Coronary artery (tissue), 2 donors: ENCODE data around the gene PPP1R14C.

Experiments used
- DNase-seq: peaks from one replicate; pipeline ENCODE4 v3.0.0-alpha.2; 2017; ENCODE audit warnings: low spot score
- H3K27ac ChIP-seq, 2 donors: fragments of 200-600 bp; sonication (generic); one replicate each; pipeline ENCODE4 v1.5.1; 2016 to 2019
- H3K4me3 ChIP-seq: fragments of 200-600 bp; sonication (generic); 2 replicates; pipeline ENCODE4 v1.5.1; 2016; ENCODE audit warnings: mild to moderate bottlenecking, moderate library complexity
- TF ChIP-seq, protein P1 (sequence below): fragments of 200-600 bp; sonication (generic); IDR thresholded peaks from one replicate; pipeline ENCODE4 v1.5.1; 2019; ENCODE audit warnings: antibody characterized with exemption

PPP1R14C gene

GRCh38 chr6:150251566-150252186 lies 108.8 kb downstream of the PPP1R14C start:
- TF ChIP-seq, protein P1, sequence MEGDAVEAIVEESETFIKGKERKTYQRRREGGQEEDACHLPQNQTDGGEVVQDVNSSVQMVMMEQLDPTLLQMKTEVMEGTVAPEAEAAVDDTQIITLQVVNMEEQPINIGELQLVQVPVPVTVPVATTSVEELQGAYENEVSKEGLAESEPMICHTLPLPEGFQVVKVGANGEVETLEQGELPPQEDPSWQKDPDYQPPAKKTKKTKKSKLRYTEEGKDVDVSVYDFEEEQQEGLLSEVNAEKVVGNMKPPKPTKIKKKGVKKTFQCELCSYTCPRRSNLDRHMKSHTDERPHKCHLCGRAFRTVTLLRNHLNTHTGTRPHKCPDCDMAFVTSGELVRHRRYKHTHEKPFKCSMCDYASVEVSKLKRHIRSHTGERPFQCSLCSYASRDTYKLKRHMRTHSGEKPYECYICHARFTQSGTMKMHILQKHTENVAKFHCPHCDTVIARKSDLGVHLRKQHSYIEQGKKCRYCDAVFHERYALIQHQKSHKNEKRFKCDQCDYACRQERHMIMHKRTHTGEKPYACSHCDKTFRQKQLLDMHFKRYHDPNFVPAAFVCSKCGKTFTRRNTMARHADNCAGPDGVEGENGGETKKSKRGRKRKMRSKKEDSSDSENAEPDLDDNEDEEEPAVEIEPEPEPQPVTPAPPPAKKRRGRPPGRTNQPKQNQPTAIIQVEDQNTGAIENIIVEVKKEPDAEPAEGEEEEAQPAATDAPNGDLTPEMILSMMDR = no peak
- no peak overlapping the region for H3K27ac ChIP-seq

DNA sequence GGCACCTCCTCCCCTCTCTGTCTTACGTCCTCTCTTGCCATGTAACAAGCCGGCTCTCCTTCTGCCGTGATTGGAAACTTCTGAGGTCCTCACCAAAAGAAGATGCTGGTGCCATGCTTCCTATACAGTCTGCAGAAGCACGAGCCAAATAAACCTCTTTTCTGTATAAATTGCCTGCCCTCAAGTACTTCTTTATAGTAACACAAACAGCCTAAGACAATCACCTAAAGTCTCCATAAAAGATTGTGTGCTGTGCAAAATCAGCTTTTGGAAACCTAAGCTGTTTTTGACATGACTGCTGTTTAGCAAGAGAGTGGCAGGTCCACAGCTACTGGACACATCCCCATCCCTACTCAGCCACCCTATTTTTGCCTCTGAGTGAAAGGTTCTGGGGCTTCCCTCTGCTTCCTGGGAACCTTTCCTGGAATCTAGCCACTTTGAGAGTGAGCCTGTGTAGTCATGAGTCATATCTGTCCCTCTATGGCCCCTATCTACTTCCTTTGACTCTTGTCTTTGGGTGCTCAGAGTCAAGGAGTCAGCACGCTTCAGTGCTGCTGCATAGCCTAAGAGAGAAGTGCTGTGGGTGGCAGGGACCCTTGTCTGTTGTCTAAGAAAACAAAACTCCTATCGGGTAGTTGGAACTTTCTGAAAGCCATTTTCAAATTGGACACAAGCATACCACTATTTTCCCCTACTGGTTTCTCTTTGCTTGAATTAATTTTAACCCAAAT lies 110.0 kb downstream of the PPP1R14C start:
- TF ChIP-seq, protein P1 = no peak
- Histone ChIP-seq H3K4me3 (no peak overlapping the region), H3K27ac (no peak overlapping the region)
- DNase-seq = no peak

More at GRCh38 chr6:150251566-150252186, 108.8 kb downstream of the PPP1R14C start:
- H3K4me3 ChIP-seq = no peak overlapping the region
- no peak for DNase-seq

DNA sequence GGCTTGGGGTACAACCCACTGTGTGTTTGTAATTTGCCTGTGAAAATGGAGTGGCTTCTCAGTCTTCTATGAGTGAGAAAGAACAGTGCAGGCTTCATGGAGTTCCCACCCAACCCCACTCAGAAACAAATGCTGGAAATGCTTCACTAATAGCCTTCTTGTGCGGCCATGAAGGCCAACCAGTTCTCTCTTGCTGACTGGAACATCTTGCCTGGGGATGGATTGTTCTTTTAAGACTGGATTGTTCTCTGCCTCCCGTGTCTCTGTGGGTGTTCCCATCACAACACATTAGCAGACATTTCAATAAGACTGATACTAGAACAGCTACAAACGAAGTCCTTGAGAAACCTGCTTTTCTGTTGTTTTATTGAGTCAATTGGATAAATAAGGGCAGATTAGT lies 110.6 kb downstream of the PPP1R14C start:
- TF ChIP-seq, protein P1 = no peak
- DNase-seq = no peak
- Histone ChIP-seq H3K4me3 (no peak overlapping the region), H3K27ac (no peak overlapping the region)

DNA sequence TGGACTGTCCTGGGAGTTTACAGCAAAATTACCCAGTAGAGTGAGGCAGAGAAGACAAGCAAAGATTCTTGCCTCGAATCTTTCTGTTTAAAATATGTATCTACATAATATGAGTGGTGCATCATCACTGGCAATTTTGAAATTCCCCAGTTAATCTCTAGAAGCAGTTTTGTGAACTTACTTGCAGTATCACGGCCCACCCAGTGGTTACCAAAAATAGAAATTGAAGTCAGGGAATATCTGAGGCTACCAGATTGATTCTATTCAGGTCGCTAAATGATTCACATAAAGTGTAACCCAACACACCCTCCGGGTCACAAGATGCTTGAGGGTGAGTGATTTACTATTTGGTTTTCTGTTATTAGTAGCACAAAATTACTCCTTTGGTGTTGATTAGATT lies 111.9 kb downstream of the PPP1R14C start:
- DNase-seq = no peak
- Histone ChIP-seq H3K27ac (no peak overlapping the region), H3K4me3 (no peak overlapping the region)
- TF ChIP-seq, protein P1 = no peak

- DNase-seq = no peak
- no peak overlapping the region for H3K4me3 ChIP-seq
- TF ChIP-seq, protein P1 = no peak
- no peak overlapping the region for H3K27ac ChIP-seq
Measured at GRCh38 chr6:150255840-150256239, 113.0 kb downstream of the PPP1R14C start.

DNA sequence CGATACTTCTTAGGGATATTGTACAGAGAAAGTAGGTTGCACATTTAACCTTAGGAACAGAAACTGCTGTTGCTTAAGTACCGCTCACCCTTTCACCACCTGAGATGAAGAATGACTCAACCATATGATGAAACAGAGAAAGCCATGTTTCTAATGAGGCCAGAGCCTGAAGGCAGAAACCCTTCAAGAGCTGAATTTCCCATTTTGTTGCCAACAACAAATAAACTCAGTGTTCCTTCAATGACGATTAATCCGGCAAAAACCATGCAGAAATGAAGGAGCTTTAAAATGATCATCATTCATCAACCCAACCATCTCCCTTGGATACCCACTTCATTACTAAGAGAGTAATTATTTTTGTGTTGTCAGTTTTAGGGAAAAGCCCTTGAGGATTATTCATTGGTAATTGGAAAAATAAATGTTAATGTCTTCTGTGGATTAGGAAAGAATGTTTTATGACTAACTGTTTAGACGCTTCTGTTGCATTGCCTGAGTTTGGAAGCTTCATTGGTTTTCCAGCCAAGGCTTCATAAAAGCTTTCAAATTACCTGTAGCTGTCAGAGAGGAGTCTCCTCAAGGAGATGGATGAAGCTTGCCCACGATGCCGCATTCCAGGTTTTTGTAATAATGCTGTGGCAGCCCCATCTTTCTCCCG lies 113.9 kb downstream of the PPP1R14C start:
- no peak for DNase-seq
- TF ChIP-seq, protein P1 = no peak
- Histone ChIP-seq H3K4me3 (no peak overlapping the region), H3K27ac (no peak overlapping the region)
